Stimulated activated CD8-positive, alpha-beta memory T cell treated with anti-CD3 and anti-CD28 coated beads, Interleukin-12 subunit alpha, Interleukin-12 subunit beta, amount 100 ng/mL, for 1 hour (primary cell): ENCODE measurements around the gene IGFL3.
"Not testable (repeated sequence)": the region's sequence is repeated elsewhere in the genome, so short reads cannot be mapped to it uniquely, and the experiment has no call there.

ENCODE experiments used
- DNase-seq: peaks from one replicate; pipeline ENCODE4 v3.0.0-alpha.2; 2020; ENCODE audit warnings: low read depth

IGFL3 gene

GRCh38 chr19:46125447-46125846 lies 959 bp upstream of the IGFL3 start:
- no peak for DNase-seq

GRCh38 chr19:46118136-46118535 lies 6.4 kb downstream of the IGFL3 start:
- no peak for DNase-seq

GRCh38 chr19:46116121-46116520 lies 8.4 kb downstream of the IGFL3 start:
- no peak for DNase-seq

GRCh38 chr19:46115396-46116106 lies 8.9 kb downstream of the IGFL3 start:
- no peak for DNase-seq

- DNase-seq = no peak
Measured at GRCh38 chr19:46113726-46114125, 10.8 kb downstream of the IGFL3 start.

DNA sequence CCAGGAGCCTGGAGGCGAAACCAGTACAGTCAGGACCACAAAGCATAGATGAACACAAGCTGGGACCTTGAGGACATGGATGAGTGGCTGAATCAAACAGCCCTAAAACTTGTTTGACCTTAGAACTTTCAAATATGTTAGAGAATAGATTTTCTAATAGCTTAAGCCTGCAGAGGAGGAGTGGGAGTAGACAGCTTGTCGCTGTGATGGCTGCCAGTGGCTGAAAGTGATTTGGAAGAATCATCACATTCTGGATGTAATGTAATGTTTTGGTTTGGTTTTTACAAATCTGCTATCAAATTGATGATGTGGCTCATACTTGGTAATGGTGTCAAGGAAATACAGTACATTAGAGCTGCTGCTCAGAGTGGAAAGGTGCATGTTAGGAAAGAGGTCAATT lies 12.0 kb downstream of the IGFL3 start:
- no peak for DNase-seq

- DNase-seq = no peak
Measured at GRCh38 chr19:46111376-46111775, 13.1 kb downstream of the IGFL3 start.

DNA sequence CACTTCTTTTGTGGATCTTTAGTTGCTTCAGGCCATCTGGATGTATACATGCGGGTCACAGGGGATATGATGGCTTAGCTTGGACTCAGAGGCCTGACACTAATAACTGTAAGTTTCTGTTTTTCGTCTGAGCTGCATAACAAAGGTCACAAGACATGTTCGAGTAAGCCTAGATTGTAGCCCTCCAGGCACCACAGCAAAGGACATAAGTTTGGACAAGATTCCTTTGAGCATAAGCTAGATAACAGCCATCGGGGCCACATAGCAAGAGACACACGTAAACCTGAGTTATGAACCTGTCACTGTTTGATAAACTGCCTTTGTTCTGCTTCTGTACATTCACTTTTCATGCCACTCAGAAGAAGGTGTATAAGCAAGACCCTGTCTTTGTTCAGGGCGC lies 14.6 kb downstream of the IGFL3 start:
- DNase-seq = no peak

DNA sequence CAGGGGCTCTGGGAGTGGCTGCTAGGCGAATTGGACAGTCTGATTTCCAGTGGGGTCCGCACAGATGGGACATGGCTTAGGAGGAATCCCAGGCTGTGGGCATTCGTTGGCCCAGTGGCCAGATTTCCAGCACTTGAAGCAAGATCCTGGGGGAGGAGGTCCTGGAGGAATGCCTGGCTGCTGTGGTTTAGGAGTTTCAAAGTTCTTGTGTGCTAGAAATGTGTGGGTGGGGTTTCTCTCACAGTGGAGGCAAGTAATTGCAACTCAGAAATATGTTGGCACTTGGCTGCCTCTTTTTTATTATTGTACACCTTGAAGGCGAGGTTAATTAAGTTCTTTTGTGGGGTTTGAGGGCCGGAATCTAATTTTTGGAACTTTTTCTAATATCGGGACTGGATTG lies 17.1 kb downstream of the IGFL3 start:
- no peak for DNase-seq

DNA sequence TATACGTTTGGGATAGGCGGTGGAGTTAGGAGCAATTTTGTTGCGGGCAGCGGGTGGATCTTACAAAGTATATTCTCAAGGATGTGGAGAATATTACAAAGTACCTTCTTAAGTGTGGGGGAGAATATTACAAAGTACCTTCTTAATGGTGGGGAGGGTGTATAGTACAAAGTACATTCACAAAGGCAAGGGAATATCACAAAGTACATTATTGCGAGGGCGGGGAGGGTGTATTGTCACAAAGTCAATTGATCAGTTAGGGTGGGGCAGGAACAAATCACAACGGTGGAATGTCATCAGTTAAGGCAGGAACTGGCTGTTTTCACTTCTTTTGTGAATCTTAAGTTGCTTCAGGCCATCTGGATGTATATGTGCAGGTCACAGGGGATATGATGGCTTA lies 22.2 kb downstream of the IGFL3 start:
- DNase-seq = not testable (repeated sequence)

DNA sequence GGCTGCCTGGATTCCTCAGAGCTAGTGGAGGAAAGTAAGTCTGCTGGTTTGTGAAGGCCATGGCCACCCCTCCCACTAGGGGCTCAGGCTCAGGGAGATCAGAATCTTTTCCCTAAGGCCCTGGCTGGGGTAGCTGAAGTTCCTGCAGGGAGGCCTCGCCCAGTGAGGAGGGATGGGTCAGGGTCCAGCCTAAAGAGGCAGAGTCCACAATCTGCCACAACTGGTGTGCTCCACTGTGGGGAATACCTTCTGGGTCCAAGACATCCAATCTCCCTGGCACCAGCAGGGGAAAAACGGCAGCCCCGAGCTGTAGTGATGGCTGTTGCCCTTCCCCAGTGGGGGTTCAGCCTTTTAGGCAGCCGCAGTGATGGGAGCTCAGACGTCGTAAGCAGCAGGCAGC lies 23.2 kb downstream of the IGFL3 start:
- no peak for DNase-seq

GRCh38 chr19:46100344-46100743 lies 24.1 kb downstream of the IGFL3 start:
- DNase-seq = no peak

DNA sequence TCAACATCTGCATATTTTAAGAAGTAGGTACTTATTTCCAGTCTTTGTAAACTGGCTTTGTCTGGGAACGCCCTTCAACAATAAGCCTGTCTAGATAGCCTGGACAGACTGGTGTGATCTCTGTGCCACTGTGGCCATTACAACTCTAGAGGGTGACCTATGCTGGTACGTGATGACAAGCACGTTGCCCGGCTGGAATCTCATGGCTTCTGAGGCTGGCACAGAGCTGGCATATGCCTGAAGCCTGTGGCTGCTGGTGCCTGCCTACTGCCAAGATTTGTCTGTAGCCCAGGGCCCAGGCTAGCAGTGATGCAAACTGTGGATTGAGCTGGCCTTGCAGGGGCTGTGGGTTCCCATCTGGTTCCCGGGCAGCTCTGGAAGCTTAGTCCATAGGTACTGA lies 34.0 kb downstream of the IGFL3 start:
- no peak for DNase-seq

DNA sequence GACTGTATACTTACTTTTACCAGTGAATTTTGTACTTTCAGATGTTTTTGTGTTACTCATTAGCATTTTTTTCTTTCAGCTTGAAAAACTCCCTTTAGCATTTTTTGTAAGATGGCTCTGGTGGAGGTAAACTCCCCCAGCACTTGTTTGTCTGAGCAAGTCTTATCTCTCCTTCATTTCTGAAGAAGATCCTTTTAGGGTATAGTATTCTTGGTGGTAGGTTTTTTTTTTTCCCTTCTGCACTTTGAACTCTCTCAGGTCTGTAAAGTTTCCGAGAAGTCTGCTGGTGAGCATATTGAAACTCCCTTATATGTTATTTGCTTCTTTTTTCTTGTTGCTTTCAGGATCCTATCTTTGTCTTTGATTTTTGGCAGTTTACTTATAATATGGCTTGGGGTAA lies 35.1 kb downstream of the IGFL3 start:
- DNase-seq = no peak

- no peak for DNase-seq
Measured at GRCh38 chr19:46088101-46088500, 36.4 kb downstream of the IGFL3 start.

DNA sequence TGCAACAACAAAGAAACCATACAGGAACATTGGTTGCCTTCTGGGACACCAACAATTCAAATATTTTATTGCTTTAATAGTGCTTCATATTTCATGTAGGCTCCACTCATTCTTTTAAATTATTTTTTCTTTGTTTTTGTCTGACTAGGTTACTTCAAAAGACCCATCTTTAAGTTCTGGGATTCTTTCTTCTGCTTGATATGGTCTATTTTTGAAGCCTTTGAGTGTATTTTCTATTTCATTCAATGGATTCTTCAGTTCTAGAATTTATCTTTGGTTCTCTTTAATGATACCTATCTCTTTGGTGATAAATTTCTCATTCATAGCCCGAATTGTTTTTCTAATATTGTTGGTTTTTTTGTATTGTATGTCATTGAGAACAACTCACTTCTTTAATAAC lies 38.6 kb downstream of the IGFL3 start:
- no peak for DNase-seq

DNA sequence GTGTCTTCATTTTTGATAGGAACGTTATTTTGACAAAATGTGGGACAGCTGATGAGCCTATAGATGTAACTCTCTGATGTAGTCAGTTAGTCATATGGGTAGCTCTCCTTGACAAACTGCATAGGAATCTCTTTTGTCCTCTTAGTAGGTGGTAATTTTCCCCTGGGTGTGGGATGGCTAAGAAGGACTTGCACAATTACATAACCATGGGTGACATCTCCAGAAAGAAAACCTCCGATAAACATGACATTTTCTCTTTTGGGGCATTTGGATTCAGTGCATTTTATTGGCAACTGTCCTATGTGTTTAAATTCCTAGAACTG lies 41.8 kb downstream of the IGFL3 start:
- no peak for DNase-seq

DNA sequence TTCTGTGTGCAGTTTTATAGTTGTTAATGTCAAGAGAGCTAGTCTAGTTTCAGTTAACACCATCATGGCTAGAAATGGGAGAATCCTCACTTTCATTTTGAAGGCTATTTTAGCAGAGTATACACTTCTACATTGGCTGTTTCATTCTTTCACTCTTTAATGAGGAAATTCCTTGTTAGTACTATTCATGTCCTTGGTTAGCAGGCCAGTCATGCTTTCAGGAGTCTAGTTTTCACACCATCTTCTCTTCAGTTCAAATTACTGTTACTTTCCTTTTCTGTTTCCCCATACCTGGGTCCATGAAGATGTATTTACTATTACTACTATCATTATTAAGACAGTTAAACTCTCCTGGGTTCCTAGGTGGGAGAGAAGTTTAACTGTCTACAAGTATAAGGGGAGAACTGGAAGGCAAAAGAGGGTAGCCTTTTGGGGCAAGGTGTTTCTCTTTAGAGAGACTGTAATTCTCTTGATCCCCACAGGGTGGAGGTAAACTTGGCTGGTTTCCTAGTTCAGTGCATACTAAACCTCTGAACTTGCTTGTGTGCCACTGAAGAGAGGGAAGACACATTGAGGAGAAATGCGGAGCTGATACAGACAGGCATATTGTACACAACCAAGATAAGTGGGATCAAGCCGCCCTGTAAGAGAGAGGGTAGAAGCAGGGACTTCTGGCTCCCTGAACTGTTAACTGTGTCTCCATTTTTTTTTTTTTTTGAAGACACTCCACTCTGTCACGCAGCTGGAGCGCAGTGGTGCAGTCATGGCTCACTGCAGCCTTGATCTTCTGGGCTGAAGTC lies 42.4 kb downstream of the IGFL3 start:
- no peak for DNase-seq

GRCh38 chr19:46080561-46080960 lies 43.9 kb downstream of the IGFL3 start:
- no peak for DNase-seq

DNA sequence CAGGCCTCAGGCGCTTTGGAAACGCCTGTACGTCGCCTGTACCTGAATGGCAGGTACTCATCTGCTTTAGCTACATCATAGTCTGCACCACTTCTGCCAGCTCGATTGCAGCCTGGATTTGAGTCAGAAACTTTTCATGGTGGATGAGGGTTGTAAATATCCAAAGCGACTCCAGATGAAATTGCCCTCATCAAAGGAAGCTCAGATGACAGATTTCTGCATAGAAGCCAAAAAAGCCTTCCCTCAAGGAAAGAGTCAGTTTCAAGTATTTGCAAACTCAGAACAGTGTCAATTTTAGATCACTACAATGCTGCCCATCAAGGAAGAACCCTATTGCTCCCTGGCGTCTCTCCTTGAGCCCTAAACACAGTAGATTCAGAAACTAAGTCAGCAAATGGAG lies 44.9 kb downstream of the IGFL3 start:
- DNase-seq = no peak

DNA sequence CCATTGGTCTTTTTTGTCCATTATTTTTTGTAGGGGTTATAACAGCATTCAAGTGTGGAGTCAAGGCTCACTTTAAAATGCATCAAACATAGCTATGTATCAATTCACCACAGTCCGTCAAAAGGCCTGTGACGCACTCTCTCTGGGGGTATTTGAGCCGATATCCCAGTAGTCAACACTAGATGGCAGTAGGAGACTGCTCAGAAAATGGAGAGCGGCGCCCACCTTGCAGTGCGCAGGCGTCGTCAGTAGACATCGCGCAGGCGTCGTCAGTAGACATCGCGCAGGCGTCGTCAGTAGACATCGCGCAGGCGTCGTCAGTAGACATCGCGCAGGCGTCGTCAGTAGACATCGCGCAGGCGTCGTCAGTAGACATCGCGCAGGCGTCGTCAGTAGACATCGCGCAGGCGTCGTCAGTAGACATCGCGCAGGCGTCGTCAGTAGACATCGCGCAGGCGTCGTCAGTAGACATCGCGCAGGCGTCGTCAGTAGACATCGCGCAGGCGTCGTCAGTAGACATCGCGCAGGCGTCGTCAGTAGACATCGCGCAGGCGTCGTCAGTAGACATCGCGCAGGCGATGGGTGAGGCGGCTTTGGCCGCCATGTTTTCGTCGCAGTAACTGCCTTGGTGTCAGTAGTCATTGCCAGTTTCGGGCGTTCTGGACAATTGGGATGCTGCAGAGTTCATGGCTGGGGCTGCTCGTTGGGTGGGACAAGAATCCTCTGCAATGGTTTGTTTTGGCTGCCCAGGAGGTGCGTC lies 45.7 kb downstream of the IGFL3 start:
- not testable (repeated sequence) for DNase-seq

DNA sequence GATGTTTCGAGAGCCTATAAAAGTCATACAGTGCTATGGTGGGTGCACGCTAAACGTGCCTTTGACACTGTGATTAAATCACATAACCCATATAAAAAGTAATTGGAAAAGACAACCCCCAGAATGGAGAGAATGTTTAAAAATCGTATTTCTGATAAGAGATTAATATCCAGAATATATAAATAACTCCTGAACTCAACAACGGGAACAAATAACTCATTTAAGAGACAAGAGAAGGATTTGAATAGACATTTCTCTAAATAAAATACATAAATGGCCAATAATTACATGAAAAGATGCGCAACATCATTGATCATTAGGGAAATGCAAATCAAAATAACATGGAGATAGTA lies 46.7 kb downstream of the IGFL3 start:
- no peak for DNase-seq
